GM18873 (cell line): ENCODE measurements around the gene WIPF3.

Experiments
- ATAC-seq: cut with Tn5 transposase; IDR thresholded peaks from one replicate; pipeline ENCODE4 v1.9.1; 2021; ENCODE audit warnings: mild to moderate bottlenecking, moderate library complexity, moderate number of reproducible peaks; ENCODE audit not compliant: unreplicated experiment, low FRiP score

Gene WIPF3, protein sequence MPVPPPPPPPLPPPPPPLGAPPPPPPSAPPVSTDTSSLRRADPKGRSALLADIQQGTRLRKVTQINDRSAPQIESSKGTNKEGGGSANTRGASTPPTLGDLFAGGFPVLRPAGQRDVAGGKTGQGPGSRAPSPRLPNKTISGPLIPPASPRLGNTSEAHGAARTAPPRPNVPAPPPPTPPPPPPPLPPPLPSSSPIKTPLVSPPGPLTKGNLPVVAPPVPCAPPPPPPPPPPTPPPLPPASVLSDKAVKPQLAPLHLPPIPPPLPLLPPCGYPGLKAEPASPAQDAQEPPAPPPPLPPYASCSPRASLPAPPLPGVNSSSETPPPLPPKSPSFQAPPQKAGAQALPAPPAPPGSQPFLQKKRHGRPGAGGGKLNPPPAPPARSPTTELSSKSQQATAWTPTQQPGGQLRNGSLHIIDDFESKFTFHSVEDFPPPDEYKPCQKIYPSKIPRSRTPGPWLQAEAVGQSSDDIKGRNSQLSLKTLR

DNA sequence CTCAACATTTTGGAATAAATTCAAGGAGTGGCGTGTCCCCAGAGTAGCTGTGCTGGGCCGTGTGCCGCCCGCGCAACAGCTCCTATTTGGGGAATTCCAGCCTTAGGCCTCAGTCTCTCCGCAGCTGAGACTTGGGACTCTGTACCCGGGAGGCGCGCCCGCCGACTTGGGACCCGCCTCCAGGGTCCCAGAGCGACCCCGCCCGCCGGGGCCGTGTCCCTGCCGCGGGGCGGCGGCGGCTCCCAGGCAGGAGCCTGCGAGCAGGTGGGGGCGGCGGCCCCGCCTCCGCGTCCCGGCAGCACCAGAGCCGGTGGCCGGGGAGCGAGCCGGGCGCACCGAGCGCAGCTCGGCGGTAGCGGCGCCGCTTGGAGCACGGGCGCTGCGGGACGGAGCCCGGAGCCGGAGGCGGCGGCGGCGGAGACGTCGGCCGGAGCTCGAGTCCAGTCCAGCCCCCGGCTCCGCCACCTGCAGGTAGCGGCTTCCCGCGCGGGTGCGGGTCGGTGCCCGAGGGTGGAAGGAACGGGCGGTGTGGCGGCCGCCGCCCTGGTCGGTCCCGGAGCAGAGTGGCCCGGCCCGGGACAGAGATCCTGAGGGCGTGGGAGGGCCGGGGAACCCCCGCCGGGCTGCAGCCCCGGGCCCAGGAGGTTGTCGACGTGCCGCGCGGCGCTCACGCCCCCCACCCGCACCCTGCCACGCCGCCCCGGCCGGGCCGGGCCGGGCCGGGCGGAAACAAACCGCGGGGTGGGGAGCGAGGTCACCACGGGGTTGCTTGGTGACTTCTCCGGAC, at the start of gene WIPF3:
TSS of gene WIPF3 (plus strand) at position 301 of the 787 bp plus-strand sequence. CDS start 28,217 bp downstream, outside the sequence.
- ATAC-seq = no peak

DNA sequence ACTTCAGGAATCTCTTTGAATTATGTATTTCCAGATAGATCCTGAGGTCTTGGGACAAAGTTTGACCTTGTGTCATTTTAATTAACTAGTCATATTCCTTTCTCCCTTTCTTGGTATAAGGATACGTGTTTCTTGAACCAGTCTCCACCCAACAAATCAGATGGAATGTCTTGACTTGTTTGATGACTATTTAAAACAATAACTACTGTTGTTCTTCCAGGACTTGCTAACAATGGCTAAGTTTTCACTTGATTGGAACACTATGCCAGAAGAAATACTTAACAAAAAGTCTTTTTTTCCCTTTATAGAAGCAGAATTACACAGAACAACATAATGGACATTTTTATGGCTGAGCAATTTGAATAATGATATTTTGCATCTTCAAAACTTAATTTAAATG, 43.0 kb upstream of the WIPF3 start:
- no peak for ATAC-seq

DNA sequence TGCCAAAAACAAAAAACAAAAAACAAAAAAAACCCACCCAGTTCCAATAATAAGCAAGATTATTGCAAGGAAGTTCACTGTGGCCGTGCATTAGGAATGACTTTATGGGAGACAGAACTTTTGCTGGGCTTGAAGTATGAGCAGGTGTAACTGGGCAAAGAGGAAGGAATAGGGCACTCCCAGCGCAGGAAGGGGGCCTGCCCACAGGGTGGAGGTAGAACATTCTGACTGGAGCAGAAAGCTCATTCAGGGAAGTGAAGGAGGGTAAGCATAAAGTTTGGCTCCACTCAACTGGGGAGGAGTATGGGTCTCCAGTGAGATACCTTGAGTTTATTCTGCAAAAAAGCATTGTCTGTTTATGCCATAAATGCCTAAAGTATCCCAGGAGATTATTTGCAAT, 42.1 kb upstream of the WIPF3 start:
- no peak for ATAC-seq

DNA sequence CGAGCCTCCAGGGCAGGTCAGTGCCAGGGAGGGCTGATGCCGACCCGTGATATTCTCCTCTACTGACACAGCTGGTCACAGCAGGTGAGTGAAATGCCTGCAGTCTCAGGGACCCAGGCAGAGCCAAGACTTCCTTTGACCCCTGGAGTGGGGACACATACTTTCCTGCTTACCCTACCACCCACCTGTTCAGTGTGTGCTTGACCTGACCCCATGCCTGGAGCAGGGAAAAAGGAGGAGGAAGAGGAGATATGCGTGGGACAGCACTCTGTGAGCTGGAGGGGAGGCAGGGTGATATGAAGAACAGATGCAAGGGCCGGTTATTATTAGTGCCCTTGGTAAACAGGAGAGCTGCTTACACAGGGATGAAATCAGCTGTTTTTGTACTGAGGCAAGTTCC, 40.8 kb upstream of the WIPF3 start:
- no peak for ATAC-seq

DNA sequence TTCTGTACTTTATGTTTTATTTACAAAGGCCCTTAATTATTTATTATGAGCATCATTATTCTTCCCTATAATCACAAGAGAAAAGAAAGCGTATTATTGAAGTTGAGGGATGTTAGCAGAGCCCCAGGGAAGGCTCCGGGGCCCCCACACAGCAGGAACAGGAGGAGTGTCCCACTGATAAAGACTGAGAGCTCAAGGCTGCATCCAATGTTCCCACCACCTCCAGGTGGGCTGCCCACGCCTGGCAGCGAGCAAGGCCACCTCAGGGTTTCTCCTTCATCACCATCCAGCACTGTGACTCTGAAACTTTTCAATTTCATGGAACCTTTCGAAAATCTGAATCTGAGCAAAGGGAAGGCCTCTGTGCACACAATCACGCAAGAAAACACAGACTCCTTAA, 35.9 kb upstream of the WIPF3 start:
- no peak for ATAC-seq

DNA sequence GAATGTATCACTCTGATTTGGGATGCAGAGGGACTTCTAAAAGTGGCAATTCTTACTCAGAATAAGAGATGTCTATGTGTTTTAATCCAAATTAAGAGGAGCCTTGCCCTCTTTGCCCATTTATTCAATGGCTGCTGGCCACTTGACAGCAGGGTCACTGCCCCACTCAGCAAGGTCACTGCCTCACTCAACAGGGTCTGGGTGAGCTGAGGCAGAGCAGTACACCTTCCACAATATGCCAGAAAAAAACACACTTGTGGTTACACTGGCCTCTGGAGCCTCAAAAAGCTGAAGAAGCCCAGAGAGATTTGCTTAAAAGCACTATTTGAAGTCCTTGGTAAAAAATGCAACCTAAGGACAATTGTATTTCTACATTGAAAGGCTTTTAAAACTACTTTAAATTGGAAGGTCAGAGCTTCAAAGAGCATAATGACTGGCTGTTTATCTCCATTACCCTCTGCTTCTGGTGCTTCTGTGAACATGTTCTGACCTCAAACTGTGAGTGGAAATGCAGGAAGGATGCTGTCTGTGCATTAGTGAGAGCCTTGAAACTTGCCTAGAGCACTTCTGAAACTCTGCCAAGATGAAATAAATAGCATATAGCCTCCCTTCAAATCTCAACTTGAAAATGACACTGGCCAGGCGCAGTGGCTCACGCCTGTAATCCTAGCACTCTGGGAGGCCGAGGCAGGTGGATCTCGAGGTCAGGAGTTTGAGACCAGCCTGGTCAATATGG, 35.1 kb upstream of the WIPF3 start:
- ATAC-seq = no peak

DNA sequence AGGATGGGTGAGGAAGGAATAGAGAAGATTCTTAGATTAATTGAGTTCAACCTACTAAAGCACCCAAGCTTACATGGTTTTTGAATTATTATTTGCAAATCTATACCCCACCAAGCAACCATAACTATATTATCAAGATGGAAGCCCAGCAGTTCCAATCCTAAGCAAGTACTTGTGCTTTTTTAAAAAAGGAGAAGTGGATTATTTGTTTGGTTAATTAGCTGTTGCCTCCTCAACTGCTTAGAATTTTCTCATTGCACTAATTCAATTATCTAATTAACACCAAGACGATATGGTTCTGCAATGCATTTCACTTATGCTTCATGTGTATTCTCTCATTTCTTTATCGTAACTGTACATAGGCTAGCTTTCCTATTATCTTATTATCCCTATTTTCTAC, 27.3 kb upstream of the WIPF3 start:
- no peak for ATAC-seq

DNA sequence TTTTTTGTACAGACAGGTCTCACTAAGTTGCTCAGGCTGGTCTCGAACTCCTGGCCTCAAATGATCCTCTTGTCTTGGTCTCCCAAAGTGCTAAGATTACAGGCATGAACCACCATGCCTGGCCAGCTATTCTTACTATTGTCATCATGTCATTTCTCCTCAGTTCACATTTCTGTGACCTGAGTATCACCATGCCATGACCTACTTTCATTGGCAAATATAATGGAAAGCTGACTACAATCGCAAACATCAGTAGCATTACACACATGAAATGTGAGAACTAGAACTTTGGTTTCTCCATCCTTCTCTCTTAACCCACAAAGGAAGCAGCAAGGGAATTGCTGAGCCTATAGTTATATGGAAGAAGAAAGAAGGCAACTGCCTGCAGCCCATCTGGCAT, 26.0 kb upstream of the WIPF3 start:
- no peak for ATAC-seq

DNA sequence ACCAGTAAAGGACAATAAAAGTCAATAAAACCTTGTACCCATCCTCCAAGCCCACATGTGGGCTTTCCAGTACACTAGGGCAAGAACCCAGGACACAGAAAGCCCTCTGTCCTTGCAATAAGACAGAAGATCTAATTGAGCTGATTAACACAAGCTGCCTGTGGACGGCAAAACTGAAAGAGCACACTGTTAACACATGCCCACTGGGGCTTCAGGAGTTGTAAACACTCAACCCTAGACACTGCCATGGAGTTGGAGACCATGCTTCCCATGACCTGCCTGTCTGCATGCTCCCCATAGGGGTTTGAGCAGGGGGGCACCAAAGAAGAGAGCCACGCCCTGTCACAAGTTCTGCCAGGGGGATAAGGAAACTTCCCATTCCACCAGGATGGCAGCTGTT, 22.6 kb upstream of the WIPF3 start:
- no peak for ATAC-seq

DNA sequence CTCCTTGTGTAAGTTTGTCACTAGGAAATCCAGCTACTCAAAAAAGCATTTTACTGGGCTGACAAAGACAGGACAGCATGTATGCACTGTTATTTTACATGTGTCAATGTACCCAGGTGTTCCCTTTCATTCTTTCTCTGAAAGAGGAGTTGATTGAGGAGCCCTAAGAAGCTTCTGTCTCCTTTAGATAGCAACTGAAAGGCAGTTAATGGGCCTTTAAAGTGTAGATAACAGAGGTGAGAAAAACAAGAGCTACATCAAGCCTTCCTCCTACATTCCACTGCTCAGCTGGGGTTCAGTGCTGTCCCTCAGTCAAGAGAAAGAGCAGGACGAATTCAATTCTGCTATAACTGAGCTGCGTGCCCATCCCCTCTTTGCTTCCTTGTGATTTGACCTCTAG, 12.8 kb upstream of the WIPF3 start:
- ATAC-seq = no peak

DNA sequence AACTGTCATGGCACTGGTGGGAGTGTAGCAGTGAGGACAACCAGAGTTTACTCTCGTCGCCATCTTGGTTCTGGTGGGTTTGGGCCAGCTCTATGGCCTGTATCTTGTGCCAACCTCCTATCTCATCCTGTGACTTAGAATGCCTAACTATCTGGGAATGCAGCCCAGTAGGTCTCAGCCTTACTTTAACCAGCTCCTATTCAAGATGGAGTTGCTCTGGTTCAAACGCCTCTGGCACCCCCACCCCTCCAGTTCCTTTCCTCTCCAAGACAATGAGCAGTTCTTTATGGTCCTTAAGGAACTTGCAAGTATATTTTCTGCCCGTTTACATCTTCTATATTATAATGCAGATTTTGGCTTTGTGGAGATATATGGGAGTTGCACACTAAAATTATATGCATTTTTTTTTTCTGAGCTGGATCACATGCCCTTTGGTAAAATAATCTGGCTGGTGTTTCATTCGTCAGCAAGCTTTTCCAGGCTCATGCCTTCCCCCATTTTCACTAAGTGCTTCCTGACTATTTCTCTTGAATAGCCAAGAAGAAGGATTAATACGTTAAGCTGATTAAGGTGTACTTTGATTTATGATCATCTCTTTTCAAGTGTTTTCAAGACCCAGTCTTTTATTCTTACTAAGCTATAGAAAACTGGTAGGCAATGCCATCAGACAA, 11.2 kb upstream of the WIPF3 start:
- ATAC-seq = no peak

DNA sequence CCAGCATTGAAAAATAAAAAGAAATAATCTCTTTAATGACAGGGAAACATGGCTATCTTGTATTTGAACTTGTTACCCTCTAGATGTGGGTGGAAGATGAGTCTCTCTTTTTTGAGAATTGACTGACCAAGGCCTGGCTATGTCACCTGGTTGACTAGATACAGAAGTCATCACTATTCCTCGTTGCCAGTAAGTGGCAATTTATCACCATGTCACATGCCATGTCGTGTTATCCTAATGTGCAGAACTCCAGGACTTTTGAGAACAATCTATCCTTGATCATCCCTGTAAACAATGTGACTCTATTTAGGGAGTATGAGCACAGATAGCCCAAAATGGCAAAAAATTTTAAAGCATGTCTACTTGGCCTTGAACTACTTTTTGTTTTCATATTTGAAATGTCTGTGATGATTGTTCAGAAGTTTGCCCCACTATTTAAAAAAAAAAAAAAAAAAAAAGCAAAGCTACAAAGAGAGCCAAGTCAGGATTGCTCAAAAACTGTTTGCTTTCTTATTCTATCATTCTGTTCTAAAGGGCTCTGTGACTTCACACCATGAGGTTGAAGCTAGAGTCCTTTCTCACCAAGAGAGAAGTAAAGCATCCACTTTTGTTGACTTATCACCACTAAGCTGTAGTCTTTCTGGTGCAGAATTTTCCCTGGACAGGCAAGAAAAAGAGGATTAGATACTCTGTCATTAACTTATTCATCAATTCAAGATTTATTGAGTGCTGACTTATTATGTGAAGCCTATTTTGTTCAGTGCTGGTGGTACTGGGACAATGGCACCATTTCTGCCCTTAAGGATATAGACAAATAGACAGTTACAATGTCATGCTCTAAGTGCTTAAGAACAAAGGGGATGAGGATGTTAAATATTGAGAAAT, 10.4 kb upstream of the WIPF3 start:
- no peak for ATAC-seq

DNA sequence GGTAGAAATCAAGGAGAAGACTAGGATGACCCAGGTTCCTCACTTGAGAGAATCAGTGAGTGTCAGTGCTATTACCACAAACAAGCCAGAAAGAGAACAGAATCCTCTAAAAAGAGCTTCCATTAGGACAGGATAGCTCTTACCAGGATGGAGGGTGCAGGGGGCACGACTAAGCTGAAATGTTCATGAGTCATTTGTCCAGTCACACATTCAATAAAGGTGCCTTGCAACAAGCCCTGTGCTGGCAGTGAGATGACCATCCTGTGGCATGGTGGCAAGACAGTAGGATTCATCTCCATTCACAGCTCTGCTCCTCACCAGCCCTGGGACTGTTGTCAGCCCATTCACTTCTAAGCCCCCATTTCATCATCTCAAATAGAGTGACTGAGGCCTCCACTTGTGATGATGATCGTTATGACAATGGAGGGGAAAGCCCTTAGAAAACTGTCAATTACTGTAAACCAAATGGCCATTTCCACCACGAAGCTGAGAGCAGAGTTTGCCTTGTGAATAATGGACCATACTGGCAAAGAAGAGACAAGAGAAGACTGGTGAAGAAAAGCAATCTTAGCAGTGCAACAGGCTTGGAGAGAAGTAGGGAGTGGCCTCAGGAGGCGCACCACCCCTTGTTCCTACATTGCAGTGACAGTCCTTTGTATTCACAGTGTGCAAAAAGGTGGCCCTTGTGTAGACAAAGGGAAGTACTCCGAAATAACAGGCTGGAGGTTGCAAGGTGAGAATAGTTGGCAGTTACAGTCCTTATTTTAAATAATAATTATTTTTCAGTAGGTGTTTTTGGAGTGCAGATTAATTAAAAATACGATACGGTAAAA, 9.0 kb upstream of the WIPF3 start:
- no peak for ATAC-seq

DNA sequence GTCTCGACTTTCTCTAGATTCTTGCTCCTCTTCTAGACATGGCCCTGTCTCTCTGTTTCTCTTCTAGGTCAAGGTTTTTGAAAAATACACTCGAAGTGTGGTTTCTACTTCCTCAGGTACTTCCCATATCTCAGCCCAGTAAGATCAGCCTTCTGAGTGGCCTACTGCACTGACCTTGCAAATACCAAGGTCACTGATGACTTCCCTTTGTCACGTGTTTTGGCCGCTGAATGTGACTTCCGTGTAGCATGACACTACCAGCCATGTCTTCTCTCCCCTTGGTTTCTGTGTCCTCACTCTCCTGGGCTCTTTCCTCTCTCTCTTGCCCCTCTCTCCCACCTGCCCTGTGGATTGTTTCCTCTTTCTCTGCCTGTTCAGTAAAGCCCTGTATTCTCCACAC, 7.9 kb upstream of the WIPF3 start:
- no peak for ATAC-seq

DNA sequence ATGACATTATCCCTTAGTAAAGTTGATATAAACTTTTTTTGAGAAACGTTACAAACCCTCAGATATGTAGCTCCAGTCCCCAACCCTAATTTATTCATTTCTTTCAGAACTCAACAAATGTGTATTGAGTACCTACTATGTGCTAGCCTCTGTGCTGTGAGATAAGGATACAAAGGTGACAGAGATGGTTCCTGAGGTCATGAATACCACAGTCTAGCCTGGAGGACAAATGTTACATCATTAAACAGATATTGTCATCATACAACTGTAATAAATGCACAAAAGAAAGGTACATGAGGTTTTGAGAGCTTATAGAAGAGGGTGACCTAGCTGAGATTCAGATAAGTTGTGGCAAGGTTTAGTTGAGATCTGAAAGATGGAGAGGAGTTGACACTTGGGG, 4.4 kb upstream of the WIPF3 start:
- no peak for ATAC-seq

DNA sequence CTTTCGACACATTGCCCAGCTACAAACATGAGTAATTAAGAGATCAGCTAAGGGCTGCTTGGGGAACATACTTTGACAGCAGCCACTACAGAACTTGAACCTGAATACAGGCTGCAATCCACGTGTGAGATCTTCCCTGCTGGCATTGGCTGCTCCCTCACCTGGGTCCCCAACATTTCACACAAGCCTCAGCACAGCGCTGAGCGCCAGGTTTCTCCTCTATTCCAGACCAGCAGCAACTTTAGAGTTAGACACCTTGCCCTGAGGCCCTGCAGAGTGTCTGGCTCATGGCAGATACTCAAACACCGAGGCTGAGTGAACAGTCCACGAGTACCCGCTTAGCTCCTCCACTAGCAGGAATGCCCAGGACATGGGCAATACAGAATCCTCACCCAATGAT, 1.3 kb upstream of the WIPF3 start:
- ATAC-seq = no peak

DNA sequence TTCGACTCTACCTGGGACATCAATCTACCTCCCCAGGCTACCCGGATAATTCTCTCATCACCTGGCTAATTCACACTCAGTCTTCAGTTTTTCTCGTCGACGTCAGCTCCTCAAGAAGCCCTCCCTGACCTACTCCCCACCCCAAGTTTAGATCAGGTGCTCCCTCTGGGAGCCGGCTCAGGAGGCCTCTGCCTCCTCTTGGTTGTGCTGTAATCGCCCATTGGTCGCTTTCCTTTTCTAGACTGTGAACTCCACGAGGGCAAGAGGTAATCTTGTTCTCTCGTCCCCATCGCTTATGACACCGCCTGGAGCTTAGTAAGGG, 461 bp upstream of the WIPF3 start:
- no peak for ATAC-seq

DNA sequence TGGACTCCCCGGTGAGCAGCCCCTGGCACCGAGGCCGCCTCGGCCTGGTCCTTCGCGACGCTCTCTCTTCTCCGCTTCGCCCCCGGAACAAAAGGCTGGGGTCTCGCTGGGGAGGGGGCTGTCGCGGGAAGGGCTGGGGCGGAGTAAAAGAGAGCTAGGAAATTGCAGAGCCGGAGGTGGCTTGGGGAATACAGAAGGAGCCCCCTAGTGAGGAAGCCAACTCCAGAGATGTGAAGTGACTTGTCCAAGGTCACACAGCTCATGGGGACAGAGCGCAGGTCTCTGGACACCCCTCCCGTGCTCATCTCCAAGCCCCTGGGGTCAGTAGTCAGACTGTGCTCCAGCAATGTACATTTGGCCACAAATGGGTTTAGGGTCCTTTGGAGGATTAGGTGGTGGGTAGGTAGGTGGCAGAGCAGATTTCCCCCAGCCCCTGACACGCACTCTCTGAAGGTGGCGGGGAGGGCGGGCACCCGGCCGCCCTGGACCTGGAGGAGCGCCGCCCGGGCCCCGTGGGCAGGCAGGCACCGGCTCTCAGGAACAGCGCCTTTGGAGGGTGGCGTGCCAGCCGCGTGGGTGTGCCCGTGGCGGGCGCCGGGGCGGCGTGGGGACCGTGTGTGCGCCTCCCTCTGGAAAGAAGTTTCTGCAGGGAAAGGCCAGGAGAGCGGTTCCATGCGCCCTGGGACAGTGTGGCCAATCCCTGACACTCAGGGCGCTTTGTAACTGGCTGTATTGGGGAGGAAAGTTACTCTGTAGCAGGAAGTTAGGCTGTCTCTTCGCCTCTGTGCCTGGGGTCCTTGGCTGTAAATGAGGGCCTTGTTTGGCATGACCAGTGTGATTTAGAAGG, 910 bp downstream of the WIPF3 start:
- no peak for ATAC-seq
